ENCODE measurements around the gene CANT1.
"Not testable (repeated sequence)": the region's sequence is repeated elsewhere in the genome, so short reads cannot be mapped to it uniquely, and the experiment has no call there.

CANT1 gene

DNA sequence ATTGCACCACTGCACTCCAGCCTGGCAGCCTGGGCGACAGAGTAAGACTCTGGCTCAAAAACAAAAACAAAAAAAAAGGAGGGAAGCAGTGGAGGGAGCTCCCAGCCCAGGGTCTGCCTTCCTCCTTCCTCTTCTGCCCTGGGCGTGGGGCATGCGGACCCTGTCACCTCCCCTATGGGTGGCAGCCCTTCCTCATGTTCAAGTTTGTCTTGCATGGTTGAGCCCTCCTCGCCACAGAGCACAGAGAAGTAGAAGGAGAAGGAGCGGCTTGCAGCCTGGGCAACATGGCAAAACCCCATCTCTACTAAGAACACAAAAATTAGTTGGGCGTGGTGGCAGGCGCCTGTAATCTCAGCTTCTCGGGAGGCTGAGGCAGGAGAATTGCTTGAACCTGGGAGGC is 62.9 kb downstream of the CANT1 start:
- Histone ChIP-seq H3K36me3 (ENCODE audit: insufficient read depth, low read length) (no peaks in the 10 kb centered on the region), H2AFZ (ENCODE audit: low read depth, low read length) (no peak overlapping the region), H3K4me1 (ENCODE audit: insufficient read depth, low read length) (peaks cover 7% of the 10 kb centered on the region), H3K4me3 (ENCODE audit: low read length) (no peak overlapping the region), H3K27me3 (ENCODE audit: insufficient read depth, low read length) (peaks cover 4% of the 10 kb centered on the region), H3K9me3 (ENCODE audit: low read length) (peaks cover 5% of the 10 kb centered on the region)

DNA sequence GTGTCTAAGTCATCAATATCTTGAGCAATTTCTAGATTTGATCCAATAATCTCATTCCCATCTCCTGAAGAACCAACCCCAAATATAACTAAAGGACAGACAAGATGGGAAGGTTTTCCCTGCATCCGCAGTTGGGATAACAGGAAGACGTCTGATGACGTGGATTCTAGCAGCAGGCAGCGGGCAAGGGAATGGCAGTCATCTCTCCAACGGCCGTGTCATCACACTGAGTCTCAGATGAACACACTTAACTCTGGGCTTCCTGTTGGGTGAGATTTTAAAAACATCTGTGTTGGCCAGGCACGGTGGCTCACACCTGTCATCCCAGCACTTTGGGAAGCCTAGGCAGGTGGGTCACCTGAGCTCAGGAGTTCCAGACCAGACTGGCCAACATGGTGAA is 63.4 kb downstream of the CANT1 start:
- no peaks in the 10 kb centered on the region for H3K36me3 ChIP-seq (ENCODE audit: insufficient read depth, low read length)
- H3K9me3 ChIP-seq (ENCODE audit: low read length) = peaks cover 5% of the 10 kb centered on the region
- peaks cover 4% of the 10 kb centered on the region for H3K27me3 ChIP-seq (ENCODE audit: insufficient read depth, low read length)
- peaks cover 4% of the 10 kb centered on the region for H3K4me1 ChIP-seq (ENCODE audit: insufficient read depth, low read length)
- H2AFZ ChIP-seq (ENCODE audit: low read depth, low read length) = no peak overlapping the region
- H3K4me3 ChIP-seq (ENCODE audit: low read length) = no peak overlapping the region

DNA sequence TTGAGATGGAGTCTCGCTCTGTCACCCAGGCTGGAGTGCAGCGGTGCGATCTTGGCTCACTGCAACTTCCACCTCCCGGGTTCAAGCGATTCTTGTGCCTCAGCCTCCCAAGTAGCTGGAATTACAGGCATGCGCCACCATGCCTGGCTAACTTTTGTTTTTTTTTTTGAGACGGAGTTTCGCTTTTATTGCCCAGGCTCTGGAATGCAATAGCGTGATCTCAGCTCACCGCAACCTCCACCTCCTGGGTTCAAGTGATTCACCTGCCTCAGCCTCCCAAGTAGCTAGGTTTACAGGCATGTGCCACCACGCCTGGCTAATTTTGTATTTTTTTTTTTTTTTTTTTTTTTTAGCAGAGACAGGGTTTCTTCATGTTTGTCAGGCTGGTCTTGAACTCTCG is 64.1 kb downstream of the CANT1 start:
- H2AFZ ChIP-seq (ENCODE audit: low read depth, low read length); H3K36me3 ChIP-seq (ENCODE audit: insufficient read depth, low read length); H3K9me3 ChIP-seq (ENCODE audit: low read length); H3K4me1 ChIP-seq (ENCODE audit: insufficient read depth, low read length); H3K4me3 ChIP-seq (ENCODE audit: low read length); H3K27me3 ChIP-seq (ENCODE audit: insufficient read depth, low read length): not testable (repeated sequence)

DNA sequence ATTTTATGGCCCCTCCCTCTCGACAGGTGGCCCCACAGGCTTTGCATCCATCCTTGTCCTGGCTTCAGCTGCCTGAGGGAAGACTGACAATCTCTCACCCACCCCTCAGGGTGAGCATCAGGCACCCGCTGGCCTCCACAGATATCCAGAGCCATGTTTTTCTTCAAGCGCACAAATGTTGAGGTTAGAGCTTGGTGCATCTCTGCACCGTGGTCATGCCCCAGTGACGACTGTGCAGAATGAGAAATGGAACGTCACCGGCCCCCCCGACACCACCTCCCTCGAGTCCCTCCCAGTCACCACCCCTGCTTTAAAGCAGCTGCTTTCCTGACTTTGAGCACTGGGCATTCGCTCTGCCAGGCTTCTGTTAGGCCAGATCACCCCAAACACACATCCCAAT is 64.6 kb downstream of the CANT1 start:
- peaks cover 4% of the 10 kb centered on the region for H3K4me1 ChIP-seq (ENCODE audit: insufficient read depth, low read length)
- H3K36me3 ChIP-seq (ENCODE audit: insufficient read depth, low read length) = no peaks in the 10 kb centered on the region
- H3K27me3 ChIP-seq (ENCODE audit: insufficient read depth, low read length) = peaks cover 4% of the 10 kb centered on the region
- H3K4me3 ChIP-seq (ENCODE audit: low read length) = no peak overlapping the region
- H2AFZ ChIP-seq (ENCODE audit: low read depth, low read length) = no peak overlapping the region
- H3K9me3 ChIP-seq (ENCODE audit: low read length) = no peaks in the 10 kb centered on the region

DNA sequence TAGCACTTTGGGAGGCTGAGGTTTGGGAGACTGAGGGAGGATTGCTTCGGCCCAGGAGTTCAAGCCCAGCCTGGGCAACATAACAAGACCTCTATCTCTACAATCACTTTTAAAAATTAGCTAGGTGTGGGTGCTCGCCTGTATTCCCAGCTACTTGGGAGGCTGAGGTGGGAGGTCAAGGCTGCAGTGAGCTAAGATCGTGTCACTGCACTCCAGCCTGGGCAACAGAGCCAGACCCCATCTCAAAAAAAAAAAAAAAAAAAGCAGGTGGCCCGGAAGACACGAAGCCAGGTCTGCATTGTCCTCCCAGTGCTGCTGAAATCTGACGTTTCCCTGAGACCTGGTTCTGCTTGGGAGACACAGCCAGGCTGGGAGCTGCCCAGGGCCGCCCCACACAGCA is 65.5 kb downstream of the CANT1 start:
- H3K9me3 ChIP-seq (ENCODE audit: low read length) = no peaks in the 10 kb centered on the region
- no peak overlapping the region for H2AFZ ChIP-seq (ENCODE audit: low read depth, low read length)
- no peak overlapping the region for H3K4me3 ChIP-seq (ENCODE audit: low read length)
- H3K4me1 ChIP-seq (ENCODE audit: insufficient read depth, low read length) = peaks cover 9% of the 10 kb centered on the region
- no peaks in the 10 kb centered on the region for H3K36me3 ChIP-seq (ENCODE audit: insufficient read depth, low read length)
- H3K27me3 ChIP-seq (ENCODE audit: insufficient read depth, low read length) = peaks cover 4% of the 10 kb centered on the region
